Activated T-helper 1 cell treated with anti-CD3 and anti-CD28 coated beads, Interleukin-2, amount 50 U/mL, for 16 hours (primary cell): ENCODE data around the gene PNO1.
"Not testable (repeated sequence)": the region's sequence is repeated elsewhere in the genome, so short reads cannot be mapped to it uniquely, and the experiment has no call there.

Experiments used
- DNase-seq, 2 donors: peaks; one replicate each; pipeline ENCODE4 v3.0.0-alpha.2; 2020; ENCODE audit warnings: low read depth in 1 of 2, low spot score in 1 of 2

Gene PNO1

DNA sequence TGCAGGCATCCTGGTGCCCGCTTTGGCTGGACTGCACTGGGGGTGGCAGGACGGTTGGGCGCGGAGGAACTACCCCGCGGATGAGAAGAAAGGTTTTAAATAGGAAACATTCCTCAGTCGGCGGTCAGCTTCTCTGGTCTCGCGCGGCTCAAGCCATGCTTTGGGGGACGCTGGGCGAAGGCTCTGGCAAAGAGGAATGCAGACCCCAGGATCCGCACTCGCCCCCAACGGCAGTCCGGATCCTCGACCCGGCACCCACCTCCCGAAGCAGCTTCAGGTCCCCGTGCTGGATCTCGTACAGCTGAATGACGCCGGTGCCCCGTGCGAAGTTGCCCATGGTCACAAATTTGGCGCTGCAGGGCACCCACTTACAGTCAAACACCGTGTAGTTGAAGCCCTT lies 686 bp upstream of the PNO1 start:
- DNase-seq: no peak

DNA sequence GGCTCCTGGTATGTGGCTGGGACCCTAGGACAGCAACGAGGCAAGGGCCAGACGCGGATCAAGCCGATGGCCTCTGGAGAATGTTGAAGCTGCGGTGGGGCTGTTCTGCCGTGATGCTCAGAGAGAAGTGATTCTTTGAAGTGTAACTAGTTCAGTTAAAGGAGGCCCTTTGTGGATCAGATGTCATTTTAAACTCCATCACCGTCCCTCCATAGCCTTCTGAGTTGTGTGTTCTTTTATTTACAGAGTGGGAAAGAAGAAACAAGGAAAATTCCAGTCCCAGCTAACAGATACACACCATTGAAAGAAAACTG lies 403 bp downstream of the PNO1 start:
- no peak for DNase-seq

DNA sequence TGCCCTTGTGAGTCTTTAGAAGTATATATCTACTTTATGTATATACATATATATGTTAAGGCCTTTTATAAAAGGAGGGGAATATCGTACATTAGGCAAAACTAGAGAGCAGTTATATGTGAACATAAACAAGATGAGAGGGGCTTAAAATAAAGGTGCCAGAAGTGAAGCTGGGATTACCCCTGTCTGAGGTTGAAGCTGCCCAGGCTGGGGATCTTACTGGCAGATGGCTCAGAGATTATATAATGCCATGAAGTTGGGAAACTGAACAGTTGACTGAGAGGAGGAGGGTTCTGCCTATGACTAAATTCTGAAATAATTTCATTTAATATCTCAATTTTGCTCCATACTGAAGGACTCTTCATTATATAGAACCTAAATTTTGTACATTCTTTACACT lies 6.0 kb downstream of the PNO1 start:
- DNase-seq: no peak

DNA sequence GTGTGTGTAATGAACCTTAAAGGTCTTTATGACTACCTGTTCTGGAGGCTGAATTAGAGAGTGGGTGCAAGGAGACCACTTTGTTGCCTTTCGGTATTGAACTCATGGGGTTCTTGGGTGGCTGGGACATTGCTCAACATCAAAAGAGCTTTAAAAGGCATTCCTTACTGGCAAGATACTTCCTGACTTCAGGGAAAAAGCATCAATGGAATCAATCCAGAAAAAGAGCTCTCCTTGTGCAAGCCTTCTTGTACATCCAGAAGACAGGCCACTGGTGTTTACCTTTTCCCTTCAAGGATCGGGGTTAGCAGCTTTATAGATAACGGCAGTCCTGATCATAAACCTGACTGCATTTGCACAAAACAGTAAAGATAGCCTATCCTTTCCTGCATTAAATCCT lies 9.5 kb downstream of the PNO1 start:
- DNase-seq: no peak

DNA sequence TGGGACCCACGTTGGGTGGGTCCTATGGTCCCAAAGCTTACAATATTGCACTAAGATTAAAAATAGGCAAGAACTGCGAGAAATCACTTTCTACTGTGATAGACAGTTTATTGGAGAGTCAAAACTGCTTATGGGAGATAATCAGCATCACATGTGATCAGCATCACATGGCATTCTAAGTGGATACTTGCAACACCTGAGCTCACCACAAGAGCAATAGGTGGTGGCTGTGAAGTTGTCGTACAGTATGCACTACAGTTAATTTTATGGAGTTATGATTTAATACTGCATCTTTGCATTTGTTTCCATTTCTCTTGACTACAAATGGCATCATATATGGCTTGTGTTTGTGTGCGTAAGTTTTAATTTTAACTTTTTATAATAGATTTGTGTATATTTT lies 11.6 kb downstream of the PNO1 start:
- no peak for DNase-seq

DNA sequence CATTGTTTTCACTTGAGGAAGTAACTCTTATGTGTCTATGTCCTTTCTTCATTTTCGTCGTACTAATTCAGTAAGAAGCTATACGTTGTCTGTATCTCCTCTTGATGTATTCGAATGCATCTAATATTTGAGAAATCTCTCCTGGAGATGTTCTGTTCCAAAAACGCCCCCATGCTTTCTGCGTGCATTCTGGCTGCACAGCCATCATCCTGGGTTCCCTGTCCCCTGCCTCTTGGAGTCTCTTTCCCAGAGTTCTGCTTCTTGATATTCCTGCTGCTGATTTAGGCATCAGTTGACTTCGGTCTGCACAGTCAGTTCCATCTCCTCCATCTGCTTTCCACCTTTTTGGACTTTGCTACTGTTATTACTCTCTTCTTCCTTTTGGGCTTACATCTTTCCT lies 13.5 kb downstream of the PNO1 start:
- DNase-seq: no peak

DNA sequence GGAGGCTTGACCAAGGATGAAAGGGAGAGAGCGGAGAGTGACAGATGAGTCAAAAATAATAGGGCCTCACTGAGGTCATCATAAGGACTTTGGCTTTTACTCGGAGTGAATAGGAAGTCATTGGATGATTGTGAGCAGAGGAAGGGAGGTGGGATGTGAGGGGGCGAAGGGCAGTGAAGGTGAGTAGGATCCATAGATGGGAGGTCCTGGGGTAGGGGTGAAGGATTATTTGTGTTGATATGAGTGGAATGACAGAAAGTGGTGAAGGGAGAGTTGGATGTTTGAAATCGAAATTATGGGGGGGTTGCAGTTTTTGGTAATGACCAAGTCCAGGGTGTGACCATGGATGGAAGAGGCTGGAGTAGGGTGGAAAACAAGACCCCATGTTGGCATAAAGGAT lies 14.0 kb downstream of the PNO1 start:
- DNase-seq: no peak

DNA sequence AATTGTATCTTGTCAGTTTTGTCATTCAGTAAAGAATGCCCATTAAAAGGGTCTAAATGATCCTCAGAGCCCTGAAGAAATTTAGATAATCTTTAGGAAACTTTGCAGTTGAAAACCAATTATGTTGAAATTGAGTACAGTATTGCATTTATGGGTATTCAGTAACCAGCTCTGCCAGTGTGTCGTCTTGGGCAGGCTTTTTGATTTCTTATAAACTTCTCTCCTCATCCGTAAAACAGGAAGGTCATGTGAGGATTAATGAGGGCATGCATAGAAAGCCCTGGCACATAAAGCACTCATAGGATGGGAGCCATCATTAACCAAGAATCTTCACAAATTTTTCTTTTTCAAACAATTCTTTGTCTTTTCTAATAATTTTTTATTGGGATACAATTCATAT lies 14.8 kb downstream of the PNO1 start:
- DNase-seq: no peak

DNA sequence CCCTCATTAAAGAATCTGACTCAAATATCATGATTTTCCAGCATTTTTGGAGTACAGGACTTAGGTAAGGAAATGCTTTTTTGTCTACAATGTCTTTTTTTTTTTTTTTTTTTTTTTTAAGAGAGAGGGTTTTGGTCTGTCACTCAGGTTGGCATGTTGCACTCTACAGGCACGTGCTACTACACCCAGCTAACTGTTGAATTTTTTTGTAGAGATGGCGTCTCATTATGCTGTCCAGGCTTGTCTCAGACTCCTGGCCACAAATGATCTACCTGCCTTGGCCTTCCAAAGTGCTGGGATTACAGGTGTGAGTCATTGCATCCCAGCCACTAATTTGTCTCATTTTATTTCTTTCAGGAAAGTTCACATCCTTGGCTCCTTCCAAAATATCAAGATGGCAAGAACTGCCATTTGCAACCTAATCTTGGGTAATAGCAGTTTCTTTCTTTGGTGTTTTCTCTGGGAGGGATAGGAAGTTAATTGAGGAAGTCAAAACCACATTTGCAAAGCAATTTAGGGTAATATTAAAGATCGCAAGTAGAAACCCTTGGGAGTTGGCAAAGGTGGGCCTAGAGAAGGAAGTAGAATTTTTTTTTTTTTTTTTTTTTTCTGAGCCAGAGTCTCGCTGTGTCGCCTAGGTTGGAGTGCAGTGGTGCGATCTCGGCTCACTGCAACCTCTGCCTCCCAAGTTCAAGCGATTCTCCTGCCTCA lies 15.5 kb downstream of the PNO1 start:
- no peak for DNase-seq

DNA sequence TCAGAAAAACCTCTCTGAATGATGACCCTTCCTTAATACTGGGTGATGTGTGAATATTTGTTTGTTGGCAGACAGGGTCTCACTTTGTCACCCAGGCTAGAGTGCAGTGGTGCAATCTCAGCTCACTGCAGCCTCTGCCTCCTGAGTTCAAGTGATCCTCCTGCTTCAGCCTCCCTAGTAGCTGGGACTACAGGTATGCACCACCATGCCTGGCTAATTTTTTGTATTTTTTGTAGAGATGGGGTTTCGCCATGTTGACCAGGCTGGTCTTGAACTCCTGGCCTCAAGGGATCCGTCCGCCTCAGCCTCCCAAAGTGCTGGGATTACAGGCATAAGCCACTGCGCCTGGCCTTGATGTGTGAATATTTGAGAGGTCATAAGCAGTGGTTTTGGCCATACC lies 17.5 kb downstream of the PNO1 start:
- not testable (repeated sequence) for DNase-seq

DNA sequence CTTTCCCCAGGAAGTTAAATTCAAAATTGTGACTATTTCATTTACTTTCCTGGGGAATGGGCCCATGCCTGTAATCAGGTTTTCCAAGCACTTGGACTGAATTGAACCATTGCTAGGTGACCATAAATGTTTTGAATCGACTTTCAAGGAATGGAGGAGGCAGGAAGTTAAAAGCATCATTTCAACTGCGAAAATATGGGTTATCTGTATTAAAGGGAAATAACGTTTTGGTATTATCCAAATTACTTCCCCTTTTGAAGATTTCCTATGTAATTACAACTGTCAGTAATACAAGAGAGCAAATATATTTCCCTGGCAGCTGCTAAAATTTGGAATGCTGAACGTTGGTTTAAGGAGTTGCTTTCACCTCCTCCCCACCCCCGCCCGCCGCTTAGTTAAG lies 19.0 kb downstream of the PNO1 start:
- DNase-seq: no peak

DNA sequence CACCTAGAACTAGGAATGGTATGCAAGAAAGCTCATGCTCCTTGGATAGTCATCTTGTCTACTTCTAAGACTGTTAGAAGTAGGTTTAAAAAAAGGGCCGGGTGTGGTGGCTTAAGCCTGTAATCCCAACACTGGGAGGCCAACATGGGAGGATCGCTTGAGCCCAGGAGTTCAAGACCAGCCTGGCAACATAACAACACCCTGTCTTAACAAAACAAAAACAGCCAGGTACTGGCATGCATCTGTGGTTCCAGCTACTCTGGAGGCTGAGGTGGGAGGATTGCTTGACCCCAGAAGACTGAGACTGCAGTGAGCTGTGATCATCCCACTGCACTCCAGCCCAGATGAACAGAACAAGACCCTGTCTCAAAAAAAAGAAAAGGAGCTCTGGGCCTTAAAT lies 19.9 kb downstream of the PNO1 start:
- DNase-seq: no peak

DNA sequence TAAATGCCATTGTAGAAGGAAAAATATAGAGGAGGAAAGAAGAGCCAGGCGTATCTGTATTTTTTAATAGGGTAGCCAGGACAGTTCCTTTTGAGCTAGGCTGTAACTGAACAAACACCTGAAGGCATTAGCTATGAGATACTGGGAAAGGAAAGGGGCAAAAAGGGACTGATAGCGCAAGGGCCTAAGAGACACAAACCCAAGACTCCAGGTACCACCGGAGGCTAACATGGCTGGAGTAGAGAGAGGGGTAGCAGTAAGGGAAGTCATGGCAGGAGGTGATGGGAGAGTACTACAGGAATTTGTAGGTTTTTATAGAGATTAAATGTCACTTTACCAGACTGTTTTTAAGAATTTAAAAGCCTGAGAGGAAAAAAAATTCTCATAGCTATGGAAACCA lies 20.7 kb downstream of the PNO1 start:
- DNase-seq: no peak

DNA sequence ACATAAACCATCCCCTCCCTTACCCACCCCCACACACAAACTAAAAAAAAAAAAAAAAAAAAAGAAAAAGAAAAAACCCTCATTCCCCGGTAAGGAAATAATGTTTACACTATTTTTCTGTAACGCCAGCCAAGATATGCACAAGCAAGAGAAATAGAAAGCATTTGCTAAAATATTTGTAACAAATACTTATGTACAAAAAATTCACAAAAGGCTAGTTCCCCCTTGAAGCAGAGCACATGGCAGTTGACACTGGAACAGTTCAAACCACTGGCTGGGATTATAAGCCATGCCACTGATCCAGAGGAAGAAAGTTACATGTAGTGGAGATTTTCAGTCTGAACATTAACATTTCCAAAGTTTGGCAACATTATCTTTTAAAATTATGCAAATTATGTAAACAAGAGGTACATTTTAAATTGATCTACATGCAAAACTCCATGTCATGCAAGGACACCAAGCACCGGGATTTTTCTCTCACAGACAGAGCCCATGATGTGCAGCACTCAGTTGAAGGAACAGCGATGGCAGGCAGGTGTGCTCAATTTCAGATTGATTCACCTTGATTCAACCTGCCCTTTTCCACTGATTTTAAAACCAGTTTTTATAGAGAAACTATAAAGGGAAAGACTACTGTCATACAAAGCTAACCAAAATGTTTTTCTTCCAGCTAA lies 21.4 kb downstream of the PNO1 start:
- no peak for DNase-seq

DNA sequence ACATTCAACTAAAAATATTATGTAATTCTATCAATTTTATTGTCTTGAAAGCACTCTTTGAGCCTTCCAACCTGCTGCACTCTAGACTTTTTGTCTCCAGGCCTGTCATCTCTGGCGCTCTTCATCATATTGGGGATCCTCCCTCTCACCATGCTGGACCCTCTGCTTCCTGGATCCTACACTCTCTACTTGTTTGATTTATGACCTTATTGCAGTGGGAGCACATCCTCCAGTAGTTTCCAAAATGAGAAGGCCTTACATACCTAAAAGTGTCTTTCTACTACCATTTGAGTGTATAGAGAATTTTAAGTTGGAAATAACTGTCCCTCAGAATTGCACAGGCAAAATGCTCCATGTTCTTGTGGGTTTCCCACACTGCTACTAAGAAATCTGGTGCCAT lies 25.2 kb downstream of the PNO1 start:
- no peak for DNase-seq

DNA sequence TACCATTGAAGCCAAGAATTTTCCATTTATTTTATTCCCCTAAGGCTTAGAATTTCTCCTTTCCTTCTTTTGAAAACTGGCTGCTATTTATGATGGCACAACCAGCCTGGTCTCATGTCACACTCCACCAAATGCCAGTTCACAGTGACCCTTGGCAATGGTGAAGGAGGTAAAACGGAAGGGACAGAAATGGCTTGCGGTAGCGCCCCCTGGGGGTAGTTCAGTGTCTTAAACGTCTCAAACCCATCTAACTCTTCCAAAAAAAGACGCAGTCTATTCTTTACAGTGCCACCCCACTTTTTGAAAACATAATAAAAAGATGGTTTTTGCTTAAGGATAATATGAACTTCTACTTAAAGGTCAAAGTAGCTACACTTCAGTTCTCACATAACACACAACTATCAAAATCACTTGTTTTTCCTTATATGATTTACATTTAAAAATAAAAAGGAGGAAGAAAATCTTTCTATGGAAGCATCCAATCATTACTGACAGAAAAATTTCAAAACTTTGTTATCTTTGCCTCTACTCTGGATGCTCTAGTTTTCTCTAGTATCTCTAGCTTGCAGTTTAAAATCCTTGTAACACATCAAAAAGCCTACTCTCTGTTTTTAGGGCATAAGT lies 28.0 kb downstream of the PNO1 start:
- peak; percentile 10 to 34 for DNase-seq

DNA sequence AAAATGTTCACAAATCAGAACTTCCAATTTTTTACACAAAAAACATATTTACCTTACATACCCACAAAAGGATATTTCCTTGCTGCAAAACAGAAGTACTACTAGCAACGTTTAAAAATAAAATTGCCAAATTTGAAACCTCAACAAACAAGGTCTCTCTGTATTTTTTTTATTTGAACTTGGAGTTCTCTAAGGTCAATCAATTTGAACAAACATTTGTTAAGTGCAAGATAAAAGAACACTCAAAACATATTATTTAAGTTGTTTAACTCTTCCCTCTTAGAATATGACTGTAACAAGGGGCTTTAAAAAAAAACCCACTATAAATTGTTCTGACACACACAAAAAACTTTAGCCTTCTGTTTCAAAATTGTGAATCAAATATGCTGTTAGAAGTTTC lies 29.6 kb downstream of the PNO1 start:
- no peak for DNase-seq

DNA sequence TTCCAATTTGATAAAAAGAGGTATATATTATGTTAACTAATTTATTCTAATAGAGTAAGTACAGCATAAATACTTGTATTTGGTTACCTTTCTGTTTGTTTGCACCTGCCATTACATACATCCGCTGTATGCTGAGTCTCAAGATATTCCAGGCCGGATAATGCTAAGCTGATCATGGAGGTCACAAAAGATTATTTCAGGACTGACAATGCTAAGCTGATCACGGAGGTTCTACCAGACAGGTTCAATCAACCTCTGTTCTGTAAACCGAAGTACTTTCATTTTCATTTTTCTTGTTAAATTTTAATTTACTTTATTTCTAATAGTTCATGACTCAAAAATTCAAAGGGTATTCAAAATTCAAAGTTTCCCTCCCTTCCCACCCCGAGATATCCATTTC lies 31.1 kb downstream of the PNO1 start:
- no peak for DNase-seq

DNA sequence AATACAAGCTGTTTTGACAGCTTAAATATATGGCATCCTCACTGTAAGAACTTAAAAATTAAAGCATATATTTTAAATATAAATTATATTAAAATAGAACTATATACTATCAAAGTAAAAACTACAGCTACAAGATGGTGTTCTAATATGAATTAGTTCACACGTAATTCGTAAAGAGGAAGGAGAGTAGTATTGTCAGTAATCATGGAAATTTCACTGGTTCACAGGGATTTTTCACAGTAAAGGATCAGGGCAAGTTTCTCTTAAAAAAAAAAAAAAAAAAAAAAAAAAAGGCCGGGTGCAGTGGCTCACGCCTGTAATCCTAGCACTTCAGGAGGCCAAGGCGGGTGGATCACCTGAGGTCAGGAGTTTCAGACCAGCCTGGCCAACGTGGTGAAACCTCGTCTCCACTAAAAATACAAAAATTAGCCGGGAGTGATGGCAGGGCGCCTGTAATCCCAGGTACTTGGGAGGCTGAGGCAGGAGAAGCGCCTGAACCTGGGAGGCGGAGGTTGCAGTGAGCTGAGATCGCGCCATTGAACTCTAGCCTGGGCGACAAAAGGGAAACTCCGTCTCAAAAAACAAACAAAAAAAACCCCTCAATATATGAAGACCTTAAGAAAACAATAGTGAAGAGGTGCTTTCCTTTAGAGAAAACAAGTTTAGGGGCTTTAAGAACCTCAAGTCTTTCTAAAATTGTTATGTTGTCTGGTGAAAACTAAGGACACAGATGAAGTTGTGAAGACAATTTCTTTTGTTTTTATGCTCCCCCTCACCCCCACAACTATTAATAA lies 32.5 kb downstream of the PNO1 start:
- DNase-seq: no peak

DNA sequence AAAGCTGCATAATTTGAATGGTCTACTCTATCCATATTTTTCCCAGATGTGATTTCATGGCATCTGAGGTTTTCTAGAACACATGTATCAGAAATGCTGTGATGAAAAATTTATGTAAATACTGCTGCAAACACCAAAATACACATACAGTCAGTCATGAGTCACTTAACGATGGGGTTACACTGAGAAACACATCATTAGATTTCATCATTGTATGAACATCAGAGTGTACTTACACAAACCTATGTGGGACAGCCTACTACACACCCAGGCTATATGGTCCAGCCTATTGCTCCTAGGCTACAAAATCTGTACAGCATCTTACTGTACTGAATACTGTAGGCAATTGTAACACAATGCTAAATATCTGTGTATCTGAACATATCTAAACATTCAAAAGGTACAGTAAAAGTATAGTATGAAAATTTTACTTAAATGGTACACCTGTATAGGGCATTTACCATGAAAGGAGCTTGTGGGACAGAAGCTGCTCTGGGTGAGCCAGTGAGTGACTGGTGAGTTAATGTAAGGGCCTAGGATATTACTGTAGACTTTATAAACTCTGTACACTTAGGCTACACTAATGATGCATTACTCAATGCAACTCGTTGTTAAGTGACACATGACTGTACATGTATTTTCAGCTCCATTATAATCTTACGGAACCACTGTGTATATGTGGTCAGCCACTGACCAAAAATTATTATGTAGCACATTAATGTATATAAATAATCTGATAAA lies 33.5 kb downstream of the PNO1 start:
- no peak for DNase-seq

DNA sequence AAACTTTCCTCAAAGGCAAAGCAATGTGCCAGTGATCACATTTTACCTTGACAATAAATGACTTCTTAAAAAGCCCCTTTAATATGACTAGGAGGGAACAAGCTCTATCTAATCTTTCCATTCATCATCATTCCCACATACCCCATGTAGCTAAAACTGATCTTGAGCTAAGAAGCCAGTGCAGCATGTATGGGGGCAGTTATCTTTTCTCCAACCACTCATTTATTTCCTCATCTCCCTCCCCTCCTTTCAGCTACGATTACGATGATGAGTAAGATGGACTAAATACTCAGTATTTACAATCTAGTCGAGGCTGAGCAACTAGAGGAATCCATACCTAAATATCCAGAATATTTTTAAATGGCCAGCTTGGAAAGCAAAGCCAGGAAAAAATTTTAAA lies 35.5 kb downstream of the PNO1 start:
- no peak for DNase-seq
